ENCODE results near the gene ATP10A. TPM values are rescaled to one million over a fixed set of nuclear protein-coding genes. Genes with fewer than 3 reads are reported as not detected.
"Not testable (repeated sequence)": the region's sequence is repeated elsewhere in the genome, so short reads cannot be mapped to it uniquely, and the experiment has no call there.

ATP10A gene
- total RNA-seq, 1 donor: 9.7 TPM

DNA sequence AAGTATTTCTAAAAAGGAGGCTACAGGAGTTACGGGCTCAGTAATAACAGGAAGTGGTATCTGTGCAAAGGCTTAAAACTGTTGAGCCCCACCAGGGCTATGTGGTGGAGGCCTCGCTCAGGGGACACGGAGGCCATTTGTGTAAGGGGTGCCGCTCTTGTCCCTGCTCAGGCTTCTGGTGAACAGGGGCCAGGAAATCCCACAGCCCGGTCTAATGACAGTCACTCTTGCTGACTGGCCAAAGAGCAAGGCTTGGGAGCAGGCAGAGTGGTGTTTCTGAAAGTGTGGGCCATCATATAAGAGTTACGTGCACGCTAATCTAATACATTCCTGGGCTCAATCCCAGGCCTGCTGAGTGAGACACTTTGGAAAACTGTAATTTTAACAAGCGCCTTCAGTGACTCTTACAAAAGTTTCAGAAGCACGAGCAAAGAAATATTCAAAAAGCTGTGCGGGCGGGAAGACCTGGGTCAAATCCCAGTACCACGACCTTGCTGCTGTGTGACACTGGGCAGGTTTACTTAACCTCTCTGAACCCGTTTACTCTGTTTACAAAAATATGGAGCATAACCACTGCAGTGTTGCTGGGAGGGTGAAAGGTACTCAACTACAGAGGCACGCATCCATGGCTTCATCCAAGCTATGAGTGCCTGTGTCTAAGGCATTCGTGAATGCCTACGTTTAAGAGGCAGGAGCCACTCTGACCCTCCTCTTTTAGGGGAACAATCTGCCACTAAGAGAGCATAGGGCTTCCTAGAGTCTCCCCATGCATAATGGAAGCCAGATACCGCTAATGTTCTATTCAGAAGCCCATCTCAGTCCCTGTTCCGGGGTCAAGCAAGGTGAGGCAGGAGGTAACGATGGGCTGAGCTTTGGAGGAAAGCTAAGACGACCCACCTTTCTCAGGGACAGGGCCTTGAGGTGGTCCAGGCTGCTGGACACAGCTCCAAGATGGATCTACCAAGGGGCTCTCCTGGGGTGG lies 2.0 kb downstream of the ATP10A start:
- DNase-seq (ENCODE audit: low read depth in 2 of 3, low spot score in 2 of 3): peak in 2 of 3 donors; percentile 17 to 63

DNA sequence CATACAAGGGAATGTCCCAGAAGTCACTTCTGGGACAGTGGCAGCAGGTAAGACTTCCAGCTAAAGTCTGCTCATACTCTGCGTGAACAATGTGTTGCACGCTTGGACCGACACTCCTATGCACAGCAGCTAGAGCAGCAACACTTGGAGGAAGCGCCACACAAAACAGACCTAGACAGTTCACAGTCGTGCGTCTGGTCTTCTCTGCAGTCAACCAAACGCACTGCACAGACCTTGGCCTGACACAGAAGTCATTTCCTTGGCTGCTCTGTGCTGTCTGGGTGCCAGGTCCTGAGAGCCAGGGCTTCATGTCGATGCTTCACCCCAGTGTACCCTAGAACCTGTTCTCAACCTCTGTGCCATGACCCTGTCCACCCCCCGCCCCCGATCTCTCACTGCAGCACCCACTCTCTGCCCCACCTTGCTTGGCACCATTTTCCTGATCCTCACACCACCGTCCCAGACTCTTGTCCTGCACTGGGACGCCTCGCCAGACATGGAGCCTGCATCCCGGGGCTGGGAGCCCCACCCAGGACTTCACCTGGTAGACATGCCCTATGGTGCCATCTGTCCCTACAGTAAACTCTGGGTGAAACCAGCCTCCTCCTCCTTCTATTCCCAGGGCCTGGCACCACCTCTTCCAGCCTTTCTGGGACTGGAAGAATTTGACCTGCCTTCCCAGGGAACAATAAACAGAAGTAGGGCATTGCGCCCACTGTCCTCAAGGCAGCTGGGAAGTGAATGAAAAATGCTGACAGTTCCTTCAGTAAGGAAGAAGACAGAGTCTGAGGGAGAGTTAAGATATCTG lies 3.1 kb downstream of the ATP10A start:
- no peak for DNase-seq (ENCODE audit: low read depth in 2 of 3, low spot score in 2 of 3)

DNA sequence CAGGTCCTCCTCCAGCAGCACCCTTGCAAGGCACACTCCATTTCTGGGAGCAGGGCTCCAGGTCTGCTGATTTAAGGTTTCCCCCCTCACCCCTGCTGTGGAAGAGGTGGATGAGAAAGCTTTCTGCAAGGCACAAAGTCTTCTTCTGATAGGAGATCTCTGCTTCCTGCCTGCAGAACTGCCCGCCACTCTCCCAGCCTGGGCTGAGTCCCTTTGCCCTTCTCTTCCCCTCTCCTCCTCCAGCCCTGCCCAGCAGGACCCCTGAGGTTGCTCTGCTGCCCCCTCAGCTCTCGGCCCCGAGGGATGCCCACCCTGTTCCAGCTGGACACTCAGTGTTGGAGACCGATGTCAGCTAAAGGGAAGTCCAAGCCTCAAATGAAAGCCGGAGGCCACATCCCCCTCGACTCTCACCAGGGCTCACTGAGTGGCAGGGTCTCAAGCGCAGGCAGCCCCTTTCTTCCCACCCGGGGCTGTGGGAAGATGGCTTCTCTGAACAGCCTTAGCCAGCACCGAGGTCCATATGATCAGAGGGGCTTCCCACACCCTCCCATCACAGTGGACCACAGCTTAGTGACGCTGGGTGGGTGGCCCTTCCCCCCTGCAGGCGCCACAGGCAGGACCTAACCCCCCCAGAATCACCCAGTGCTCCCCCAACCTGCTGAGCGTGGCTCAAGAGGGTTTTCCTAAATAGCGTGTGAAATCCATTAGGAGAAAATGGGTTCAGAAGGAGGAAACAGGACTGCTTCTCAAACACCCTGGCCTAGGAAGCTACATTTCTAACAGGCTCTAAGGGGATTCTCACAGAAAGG lies 4.0 kb downstream of the ATP10A start:
- no peak for DNase-seq (ENCODE audit: low read depth in 2 of 3, low spot score in 2 of 3)

DNA sequence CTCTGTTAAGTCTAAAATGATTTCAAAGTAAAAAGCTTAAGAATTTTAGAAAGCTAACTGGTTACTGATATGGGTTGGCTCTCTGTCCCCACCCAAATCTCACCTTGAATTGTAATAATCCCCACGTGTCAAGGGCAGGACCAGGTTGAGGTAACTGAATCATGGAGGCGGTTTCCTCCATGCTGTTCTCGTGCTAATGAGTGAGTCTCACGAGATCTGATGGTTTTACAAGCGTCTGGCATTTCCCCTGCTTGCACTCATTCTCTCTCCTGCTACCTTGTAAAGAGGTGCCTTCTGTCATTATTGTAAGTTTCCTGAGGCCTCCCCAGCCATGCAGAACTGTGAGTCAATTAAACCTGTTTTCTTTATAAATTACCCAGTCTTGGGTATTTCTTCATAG lies 7.1 kb downstream of the ATP10A start:
- DNase-seq (ENCODE audit: low read depth in 2 of 3, low spot score in 2 of 3): not testable (repeated sequence)

DNA sequence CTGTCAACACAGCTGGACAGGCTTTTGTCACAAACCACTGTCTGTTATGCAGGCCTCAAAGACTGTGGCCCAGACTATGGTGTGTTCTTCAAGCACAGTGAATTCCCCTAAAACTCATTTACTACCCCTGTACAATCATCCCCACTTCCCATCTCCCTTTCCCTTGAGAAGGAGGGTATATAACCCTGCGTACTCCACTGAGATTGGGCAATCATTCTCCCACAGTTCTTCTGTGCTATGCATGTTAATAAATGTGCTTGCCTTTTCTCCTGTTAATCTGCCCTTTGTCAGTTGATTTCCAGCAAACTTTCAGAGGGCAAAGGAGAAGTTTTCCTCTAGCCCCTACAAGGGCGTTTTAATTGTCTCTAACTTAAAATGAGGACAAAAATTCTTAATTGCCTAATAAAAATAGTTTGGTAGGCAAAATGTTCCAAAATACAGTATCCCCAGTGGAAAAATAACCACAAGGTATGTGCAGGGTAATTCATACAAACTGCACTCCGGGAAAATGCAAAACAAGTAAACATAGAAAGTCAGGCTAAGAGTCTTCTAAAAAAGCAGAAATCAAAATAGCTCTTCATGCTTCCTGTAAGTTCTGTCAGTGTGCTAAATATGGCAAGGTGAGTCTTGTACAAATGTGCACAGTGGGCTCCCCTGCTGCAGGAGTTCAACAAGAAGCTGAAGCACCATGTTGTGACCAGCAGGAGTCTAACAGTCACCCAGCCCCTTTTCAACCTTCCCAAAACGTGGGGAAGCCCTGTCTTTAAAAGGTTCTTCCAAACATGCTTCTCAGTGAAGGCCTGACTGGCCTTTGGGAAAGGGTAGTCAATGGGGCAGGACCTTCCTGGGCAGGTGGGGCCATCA lies 10.2 kb downstream of the ATP10A start:
- DNase-seq (ENCODE audit: low read depth in 2 of 3, low spot score in 2 of 3): peak in 1 of 3 donors; percentile 40

DNA sequence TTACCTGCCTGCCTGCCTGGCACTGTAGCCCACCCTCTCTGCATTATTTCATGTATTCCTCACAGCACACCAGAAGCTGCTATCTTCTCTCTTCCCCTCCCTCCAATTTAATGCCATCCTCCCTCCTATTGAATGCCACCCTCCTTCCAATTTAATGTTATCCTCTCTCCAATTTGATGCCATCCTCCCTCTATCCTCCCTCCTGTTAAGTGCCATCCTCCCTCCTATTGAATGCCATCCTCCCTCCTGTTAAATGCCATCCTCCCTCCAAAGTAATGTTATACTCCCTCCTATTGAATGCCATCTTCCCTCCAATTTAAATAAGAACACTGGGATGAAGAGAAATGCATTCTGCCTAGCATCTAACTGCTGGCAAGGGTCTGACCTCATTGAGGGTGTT lies 11.1 kb downstream of the ATP10A start:
- no peak for DNase-seq (ENCODE audit: low read depth in 2 of 3, low spot score in 2 of 3)

DNA sequence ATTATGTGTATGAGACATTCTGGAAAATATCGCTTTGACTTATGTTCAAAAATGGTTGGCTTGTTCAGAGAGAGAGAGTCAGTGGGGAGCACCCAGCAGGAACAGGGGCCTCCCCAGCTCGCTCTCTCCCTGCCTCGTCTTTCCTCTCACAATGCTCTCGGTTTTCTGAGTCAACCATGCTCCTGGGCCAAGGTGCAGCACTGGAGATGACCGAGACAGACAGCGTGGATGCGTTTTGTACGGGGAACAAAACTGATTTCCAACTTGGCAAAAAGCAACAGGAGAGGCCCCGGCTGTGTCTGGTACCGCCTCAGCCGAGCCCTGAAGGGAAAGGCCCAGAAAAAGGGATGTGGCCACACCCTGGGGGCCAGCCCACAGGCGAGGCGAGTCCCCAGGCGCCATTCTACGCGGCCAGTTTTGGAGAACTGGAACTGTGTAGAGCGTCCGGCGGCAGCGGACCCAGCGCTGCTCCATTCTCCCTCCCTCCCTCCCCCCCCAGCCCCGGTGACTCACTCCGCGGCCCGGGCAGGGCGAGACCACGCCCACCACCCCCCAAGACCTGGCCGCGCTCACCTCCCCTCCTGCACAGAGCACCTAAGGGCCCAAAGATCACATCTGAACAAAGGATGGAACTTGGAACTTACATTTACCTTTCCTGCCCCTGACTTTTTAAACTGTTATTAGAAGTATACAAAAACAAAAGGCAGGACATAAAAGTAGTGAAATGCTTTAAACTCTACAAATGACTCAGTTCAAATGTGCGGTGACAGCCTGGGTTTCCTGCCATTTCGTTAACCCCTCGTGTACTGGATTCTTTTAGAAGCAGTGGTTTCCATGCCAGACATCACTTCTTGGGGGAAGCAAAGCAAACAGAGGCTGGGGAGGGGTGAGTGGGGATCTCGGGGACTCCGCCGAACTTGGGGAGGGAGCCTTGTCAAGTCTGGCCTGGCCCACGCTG lies 12.7 kb downstream of the ATP10A start:
- peak in 2 of 3 donors; percentile 86 for DNase-seq (ENCODE audit: low read depth in 2 of 3, low spot score in 2 of 3)

DNA sequence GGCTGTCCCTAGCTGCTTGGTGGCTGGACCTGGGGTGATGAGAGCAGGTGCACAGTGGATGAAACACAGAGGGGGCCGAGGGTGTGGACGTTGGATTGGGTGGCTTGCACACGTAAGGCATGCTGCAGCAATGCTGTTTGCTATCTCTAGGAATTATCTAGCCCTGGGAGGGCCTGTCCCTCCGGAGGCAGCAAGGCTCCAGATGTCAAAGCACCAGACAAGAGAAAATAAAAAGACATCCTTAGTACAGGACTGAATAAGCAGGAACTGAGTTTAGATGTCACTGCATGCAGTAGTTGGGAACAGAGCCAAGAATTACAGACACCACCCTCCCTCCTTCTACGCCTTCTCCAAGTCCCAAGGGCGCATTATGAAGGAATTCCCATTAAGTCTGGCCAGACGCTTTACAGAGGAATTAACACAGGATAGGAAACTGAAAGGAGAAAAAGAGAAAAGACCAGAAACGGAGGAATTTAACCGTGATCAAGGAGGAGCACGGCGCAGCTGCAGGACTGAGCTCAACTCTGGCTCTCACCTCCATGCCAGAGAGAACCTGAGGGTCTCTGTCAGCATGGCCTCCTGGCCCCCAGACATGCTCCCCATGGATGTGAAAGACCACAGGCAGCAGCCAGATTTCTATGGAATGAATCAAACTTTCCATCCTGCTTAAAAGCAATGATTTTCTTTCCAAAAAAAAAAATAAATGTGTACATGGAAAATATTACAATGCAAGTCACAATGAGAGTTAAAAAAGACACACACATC lies 13.8 kb downstream of the ATP10A start:
- DNase-seq (ENCODE audit: low read depth in 2 of 3, low spot score in 2 of 3): no peak

DNA sequence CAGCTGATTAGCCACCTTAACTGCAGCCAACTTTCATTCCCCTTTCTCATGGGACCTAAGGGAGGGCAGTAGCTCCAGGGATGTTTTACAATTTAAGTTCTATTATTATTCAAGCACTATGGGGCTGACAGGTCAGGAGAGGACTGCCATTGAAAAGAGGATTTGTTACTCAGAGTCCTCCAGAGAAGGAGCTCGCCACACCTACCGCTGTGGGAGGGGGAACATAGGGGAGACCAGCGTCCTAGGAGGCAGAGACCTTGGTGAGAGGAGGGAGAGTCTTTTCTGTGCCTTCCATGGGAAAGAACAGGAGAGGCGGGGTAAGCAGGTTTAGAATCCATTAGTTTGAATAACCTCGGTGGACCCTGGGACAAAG lies 14.4 kb downstream of the ATP10A start:
- no peak for DNase-seq (ENCODE audit: low read depth in 2 of 3, low spot score in 2 of 3)

DNA sequence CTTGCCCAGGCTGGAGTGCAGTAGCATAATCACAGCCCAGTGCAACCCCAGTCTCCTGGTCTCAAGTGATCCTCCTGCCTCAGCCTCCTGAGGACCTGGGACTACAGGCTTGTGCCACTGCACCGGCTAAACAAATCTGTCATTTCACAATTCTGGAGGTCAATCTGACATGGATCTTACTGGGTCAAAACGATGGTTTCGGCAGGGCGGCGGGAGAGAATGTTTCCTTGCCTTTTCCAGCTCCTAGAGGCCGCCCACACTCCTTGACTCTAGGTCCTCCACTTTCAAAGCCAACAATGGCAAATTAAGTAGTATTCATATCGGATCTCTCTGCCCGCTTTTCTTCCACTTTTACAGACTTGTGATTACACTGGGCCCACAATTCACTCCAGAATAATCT lies 14.8 kb downstream of the ATP10A start:
- no peak for DNase-seq (ENCODE audit: low read depth in 2 of 3, low spot score in 2 of 3)

DNA sequence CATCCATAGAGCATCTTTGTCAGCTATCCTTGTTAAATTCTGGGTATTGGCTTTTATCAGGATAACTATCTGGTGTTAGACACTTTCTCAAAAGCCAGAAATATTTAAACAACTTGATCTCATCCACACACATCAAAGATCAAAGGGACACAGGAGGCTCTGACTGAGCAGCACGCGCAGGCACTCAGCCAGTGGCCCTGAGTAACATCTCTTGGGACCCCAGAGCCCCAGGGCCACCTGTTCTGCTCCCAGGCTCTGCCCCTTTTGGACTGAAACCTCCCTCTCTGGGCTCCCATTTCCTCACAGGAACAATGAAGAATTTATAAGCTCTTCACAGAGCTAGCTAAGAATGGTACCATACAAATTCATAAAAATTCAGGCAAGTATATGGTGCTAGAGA lies 16.1 kb downstream of the ATP10A start:
- DNase-seq (ENCODE audit: low read depth in 2 of 3, low spot score in 2 of 3): no peak

DNA sequence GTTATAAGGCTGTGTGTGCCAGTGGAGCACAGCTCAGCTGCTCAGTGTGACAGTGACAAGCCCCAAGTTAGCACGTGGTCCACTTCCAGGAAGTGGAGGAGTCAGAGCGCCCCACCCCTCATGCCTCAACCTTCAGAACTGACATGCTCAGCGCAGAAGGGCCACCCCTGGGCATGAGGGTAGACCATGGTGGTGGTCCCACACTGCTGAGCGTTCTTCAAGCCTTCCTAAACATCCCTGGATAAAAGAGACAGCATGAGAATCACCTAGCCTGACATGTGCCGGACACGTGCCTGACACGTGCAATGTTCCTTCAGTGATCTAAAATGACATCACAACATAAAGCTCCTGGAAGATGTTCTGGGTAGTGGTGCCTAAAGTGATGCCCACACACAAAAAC lies 16.8 kb downstream of the ATP10A start:
- DNase-seq (ENCODE audit: low read depth in 2 of 3, low spot score in 2 of 3): no peak

DNA sequence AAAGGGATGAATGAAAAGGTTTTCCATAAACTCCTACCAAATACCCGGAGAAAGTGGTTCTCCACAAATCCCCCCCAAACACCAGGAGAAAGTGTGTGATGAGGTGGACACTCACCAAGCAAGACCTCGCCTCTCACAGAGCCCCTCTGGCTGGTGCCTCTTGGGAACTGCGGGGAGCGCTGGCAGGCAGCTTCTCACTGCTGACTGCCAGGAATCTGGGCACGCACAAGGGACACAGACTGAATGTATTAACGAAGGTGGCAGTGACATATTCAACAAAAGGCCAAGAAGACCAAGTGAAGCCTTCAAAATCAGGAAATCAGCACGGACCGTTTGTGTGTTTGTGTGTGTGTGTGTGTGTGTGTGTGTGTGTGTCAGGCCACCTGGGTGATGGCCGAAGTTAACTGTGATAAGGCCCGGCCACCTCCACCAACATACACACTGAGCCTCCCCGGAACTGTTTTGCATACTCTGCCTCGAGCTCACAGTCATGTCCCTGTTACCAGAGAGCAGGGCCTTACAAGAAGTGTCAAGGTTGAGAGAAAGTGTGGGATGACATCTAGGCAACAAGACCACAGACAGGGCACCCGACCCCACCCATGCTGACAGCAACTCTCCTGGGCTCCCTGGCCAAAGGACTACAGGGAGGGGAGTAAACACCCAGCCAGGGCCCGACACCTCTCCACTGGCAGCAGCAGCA lies 18.0 kb downstream of the ATP10A start:
- no peak for DNase-seq (ENCODE audit: low read depth in 2 of 3, low spot score in 2 of 3)

DNA sequence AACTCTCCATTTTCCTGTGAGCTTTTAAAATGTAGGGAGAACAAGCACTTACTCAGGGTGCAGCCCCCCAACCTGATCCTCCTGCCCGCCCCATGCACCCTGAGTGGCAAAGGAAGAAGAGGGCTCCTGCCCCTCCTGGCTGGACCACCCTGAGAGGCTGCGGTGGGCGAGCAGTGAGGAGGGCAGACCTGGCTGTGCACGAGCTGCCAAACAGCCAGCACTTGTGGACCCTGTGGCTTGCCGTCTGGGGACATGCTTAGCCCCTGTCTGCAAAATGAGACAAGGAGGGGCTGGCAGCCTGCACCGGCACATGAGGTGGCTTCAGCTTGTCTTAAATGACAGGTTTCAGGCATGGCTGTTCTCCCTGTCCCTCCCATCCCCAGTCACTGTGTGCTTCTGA lies 18.6 kb downstream of the ATP10A start:
- DNase-seq (ENCODE audit: low read depth in 2 of 3, low spot score in 2 of 3): no peak

DNA sequence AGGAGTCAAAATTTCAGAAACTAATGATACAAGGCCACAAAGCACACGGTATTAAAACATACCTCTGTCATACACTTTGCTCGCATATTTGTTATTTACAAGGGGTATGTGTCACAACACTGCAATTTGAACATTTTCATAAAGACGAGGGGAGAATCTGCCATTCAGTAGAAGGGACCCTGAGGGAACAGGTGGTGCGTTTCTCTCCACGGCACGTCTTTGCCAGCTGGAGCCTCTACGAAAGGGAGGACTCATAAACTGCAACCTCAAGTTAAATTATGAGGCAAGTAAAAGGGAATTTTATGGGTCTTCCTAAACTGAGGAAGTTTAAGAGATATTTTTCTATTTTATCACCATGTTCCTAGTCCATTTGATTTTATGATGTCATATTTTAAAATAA lies 19.1 kb downstream of the ATP10A start:
- no peak for DNase-seq (ENCODE audit: low read depth in 2 of 3, low spot score in 2 of 3)

DNA sequence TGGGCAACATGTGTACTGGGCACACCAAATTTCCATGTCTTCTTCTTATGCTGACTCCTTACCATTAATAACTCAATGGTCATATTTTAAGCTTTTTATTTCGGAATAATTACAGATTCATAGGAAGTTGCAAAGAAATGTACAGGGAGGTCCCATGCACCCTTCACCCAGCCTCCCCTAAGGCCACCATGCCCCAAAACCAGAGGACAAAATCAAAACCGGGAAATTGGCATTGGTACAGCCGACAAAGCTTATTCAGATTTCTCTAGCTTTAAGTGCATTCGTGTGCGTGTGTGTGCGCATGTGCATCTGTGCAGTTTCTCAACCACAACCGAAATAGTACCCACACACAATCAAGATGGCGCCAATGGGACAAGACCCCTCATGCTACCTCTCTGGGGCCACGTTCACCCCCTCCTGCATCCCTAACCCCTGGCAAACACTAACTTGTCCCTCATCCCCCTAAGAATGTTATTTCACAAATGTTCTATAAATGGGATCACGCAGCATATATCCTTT lies 23.4 kb downstream of the ATP10A start:
- no peak for DNase-seq (ENCODE audit: low read depth in 2 of 3, low spot score in 2 of 3)

DNA sequence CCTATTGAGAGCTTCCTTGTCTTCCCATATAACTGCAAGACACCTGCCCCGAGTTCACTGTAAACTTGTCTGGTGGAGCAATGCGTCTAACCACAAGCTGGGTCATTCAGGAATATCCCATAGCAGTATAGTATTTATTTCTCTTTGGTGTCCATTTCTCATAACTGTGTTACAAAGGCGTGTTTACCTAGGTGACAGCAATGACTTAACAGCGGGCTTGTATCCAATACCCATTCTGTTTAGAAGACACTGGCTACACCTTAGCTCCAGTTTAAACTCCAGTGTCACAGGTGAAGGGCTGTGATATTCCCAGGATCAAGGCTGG lies 24.3 kb downstream of the ATP10A start:
- no peak for DNase-seq (ENCODE audit: low read depth in 2 of 3, low spot score in 2 of 3)

Data from hematopoietic multipotent progenitor cell (in vitro differentiated cells).